ENCODE data around the gene PCSK6. TPM values are rescaled to one million over a fixed set of nuclear protein-coding genes. Genes with fewer than 3 reads are reported as not detected.

Gene PCSK6
- total RNA-seq, 1 experiment from 2014 or later = 10.6 TPM

DNA sequence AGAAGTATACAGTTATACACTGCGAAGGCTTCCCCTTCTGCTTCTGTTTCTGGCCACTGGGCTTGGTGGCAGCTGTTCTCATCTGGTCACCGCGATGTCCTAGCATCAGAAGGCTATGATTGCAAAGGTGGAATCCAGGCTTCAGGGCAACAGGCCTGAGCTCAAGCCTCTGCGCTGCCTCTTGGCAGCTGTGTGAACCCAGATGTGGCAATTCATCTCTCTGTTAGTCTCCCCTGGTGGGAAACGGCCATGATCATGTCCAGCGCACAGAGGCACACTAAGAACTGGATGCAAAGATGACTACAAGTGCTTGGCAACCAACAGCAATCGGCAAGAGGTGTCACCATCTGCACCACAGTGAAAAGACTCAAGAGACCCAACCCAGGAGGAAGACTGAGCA, 78.9 kb downstream of the PCSK6 start:
- ChIA-PET POLR2A (no interaction called here), CTCF (no interaction called here)
- Histone ChIP-seq H3K27me3 (ENCODE audit: control insufficient read depth, insufficient read depth, low read length) (no peaks in the 10 kb centered on the region), H3K36me3 (ENCODE audit: control insufficient read depth, insufficient read depth, low read length) (no peaks in the 10 kb centered on the region), H3K4me3 (ENCODE audit: low read depth in 2 of 2, low read length in 2 of 2) (no peak overlapping the region), H3K27ac (ENCODE audit: low read length) (no peak overlapping the region), H3K4me1 (ENCODE audit: control insufficient read depth, insufficient read depth, low read length) (no peaks in the 10 kb centered on the region), H3K9me3 (ENCODE audit: control insufficient read depth, insufficient read depth, low read depth, low read length) (no peaks in the 10 kb centered on the region)
- DNase-seq (ENCODE audit: low read depth, low spot score) = no peak
- in situ Hi-C loops (cut with HindIII; ENCODE audit: low pct_unique_long_range_greater_than_20kb, low sequenced_read_pairs) (no loop called here), intact Hi-C loops (cut with micrococcal nuclease; ENCODE audit: unreplicated experiment) (no loop called here)
- TF ChIP-seq TCF7L2 (IDR thresholded peaks at IDR 0.05; ENCODE audit: low read depth, low read length) = no peak
- TF ChIP-seq, protein P1, sequence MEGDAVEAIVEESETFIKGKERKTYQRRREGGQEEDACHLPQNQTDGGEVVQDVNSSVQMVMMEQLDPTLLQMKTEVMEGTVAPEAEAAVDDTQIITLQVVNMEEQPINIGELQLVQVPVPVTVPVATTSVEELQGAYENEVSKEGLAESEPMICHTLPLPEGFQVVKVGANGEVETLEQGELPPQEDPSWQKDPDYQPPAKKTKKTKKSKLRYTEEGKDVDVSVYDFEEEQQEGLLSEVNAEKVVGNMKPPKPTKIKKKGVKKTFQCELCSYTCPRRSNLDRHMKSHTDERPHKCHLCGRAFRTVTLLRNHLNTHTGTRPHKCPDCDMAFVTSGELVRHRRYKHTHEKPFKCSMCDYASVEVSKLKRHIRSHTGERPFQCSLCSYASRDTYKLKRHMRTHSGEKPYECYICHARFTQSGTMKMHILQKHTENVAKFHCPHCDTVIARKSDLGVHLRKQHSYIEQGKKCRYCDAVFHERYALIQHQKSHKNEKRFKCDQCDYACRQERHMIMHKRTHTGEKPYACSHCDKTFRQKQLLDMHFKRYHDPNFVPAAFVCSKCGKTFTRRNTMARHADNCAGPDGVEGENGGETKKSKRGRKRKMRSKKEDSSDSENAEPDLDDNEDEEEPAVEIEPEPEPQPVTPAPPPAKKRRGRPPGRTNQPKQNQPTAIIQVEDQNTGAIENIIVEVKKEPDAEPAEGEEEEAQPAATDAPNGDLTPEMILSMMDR (IDR thresholded peaks at IDR 0.05) = no peak
- TF ChIP-seq, protein P2, sequence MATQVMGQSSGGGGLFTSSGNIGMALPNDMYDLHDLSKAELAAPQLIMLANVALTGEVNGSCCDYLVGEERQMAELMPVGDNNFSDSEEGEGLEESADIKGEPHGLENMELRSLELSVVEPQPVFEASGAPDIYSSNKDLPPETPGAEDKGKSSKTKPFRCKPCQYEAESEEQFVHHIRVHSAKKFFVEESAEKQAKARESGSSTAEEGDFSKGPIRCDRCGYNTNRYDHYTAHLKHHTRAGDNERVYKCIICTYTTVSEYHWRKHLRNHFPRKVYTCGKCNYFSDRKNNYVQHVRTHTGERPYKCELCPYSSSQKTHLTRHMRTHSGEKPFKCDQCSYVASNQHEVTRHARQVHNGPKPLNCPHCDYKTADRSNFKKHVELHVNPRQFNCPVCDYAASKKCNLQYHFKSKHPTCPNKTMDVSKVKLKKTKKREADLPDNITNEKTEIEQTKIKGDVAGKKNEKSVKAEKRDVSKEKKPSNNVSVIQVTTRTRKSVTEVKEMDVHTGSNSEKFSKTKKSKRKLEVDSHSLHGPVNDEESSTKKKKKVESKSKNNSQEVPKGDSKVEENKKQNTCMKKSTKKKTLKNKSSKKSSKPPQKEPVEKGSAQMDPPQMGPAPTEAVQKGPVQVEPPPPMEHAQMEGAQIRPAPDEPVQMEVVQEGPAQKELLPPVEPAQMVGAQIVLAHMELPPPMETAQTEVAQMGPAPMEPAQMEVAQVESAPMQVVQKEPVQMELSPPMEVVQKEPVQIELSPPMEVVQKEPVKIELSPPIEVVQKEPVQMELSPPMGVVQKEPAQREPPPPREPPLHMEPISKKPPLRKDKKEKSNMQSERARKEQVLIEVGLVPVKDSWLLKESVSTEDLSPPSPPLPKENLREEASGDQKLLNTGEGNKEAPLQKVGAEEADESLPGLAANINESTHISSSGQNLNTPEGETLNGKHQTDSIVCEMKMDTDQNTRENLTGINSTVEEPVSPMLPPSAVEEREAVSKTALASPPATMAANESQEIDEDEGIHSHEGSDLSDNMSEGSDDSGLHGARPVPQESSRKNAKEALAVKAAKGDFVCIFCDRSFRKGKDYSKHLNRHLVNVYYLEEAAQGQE (IDR thresholded peaks at IDR 0.05; ENCODE audit: insufficient read depth in 1 of 2, low read depth in 2 of 2, low read length in 1 of 2) = no peak
- TF ChIP-seq SIN3A (IDR thresholded peaks at IDR 0.05; ENCODE audit: borderline replicate concordance, insufficient read depth, low read depth, low read length) = no peak
- TF ChIP-seq POLR2AphosphoS5 (IDR thresholded peaks at IDR 0.05; ENCODE audit: low read depth, low read length) = no peak
- BruUV-seq (replicated peaks) = no TSS peak
- no peak for ATAC-seq

DNA sequence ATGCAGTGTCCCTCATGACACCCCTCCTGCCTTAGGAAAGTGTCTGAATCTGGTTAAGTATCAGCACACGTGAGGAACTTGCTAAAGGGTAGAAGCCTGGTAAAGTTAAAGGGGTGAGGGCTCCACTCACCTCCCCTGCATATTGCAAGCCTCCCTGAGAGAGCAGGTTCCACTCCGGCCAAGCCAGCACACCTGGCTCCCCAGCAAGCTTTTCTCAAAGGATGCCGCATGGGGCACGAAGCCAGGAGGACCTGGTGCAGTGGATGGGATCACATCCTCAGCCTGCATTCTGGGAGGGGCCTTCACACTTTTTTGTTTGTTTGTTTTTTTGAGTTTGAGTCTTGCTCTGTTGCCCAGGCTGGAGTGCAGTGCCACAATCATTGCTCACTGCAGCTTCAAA, 79.9 kb downstream of the PCSK6 start:
- no peak for TF ChIP-seq POLR2AphosphoS5 (IDR thresholded peaks at IDR 0.05; ENCODE audit: low read depth, low read length)
- TF ChIP-seq, protein P1 (IDR thresholded peaks at IDR 0.05) = no peak
- TF ChIP-seq TCF7L2 (IDR thresholded peaks at IDR 0.05; ENCODE audit: low read depth, low read length) = no peak
- TF ChIP-seq SIN3A (IDR thresholded peaks at IDR 0.05; ENCODE audit: borderline replicate concordance, insufficient read depth, low read depth, low read length) = no peak
- TF ChIP-seq, protein P2 (IDR thresholded peaks at IDR 0.05; ENCODE audit: insufficient read depth in 1 of 2, low read depth in 2 of 2, low read length in 1 of 2) = no peak
- no peak overlapping the region for H3K27ac ChIP-seq (ENCODE audit: low read length)
- no peaks in the 10 kb centered on the region for H3K4me1 ChIP-seq (ENCODE audit: control insufficient read depth, insufficient read depth, low read length)
- H3K36me3 ChIP-seq (ENCODE audit: control insufficient read depth, insufficient read depth, low read length) = no peaks in the 10 kb centered on the region
- no peaks in the 10 kb centered on the region for H3K9me3 ChIP-seq (ENCODE audit: control insufficient read depth, insufficient read depth, low read depth, low read length)
- ChIA-PET CTCF (no interaction called here), POLR2A (no interaction called here)
- intact Hi-C loops (cut with micrococcal nuclease; ENCODE audit: unreplicated experiment) (no loop called here), in situ Hi-C loops (cut with HindIII; ENCODE audit: low pct_unique_long_range_greater_than_20kb, low sequenced_read_pairs) (no loop called here)
- DNase-seq (ENCODE audit: low read depth, low spot score) (no peak), ATAC-seq (no peak)
- no TSS peak for BruUV-seq (replicated peaks)
- no peaks in the 10 kb centered on the region for H3K27me3 ChIP-seq (ENCODE audit: control insufficient read depth, insufficient read depth, low read length)
- H3K4me3 ChIP-seq (ENCODE audit: low read depth in 2 of 2, low read length in 2 of 2) = no peak overlapping the region

All from Panc1 (cell line).